ENCODE measurements around the gene MEGF6. TPM values are rescaled to one million over a fixed set of nuclear protein-coding genes. Genes with fewer than 3 reads are reported as not detected.

The MEGF6 gene
- total and polyA plus RNA-seq, 2 of the 8 experiments (the other 6 are each of a cell fraction or from before 2014, with no cell fraction given): 4.1 to 14.8 TPM

DNA sequence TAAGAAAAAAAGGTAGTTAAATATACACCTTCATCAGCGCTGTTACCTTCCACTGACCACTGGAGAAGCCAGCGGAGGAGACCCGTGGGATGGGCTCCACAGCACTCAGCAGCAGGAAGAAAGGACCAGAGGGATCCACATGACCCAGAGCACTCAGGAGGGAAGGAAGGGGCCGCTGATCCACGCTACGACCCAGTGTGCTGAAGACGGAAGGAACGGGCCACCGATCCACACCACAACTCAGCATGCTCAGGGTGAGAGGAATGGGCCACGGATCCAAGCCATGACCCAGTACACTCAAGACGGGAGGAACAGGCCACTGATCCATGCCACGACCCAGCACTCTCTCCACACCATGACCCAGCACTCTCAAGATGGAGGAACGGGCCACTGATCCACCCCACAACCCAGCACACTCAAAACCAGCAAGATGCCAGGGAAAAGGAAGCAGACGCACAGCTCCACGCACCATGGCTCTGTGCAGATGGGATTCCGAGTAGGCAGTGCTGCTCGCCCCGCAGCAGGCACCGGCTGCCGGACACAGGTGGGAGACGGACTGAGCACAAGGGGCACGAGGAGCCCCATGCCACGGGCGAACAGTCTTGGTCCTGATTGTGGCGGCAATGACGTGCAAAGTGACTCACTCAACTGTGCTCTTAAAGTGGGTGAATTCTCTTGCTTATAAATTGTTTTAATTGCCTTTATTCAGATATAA lies 29.9 kb upstream of the MEGF6 start:
- H3K9ac ChIP-seq (replicated peaks in 1 of 4; ENCODE audit: extremely low read depth in 1 of 4, low read depth in 3 of 4, low read length in 3 of 4): no peak overlapping the region
- ChIA-PET CTCF (ENCODE audit: partially characterized antibody) (interaction anchor here (1.0 to 1.7 kb wide), 7 partner anchors 9 to 122 kb away, joined by 3 to 8 read pairs (median 4); no protein-coding TSS in a partner anchor), POLR2A (ENCODE audit: partially characterized antibody) (no interaction called here)
- H3K9me3 ChIP-seq (ENCODE audit: insufficient read depth in 2 of 2, low read depth in 1 of 2, low read length in 1 of 2): no peaks in the 10 kb centered on the region
- H3K4ac ChIP-seq (replicated peaks; ENCODE audit: insufficient read length, low read depth, low read length): no peak overlapping the region
- H3K27me3 ChIP-seq (replicated peaks in 1 of 4; ENCODE audit: control insufficient read depth in 3 of 4, extremely low read depth in 1 of 4, insufficient read depth in 3 of 4, low read length in 3 of 4): no peaks in the 10 kb centered on the region
- H2BK5ac ChIP-seq (ENCODE audit: low read depth, low read length): no peak overlapping the region
- H3K4me3 ChIP-seq (ENCODE audit: extremely low read depth in 1 of 4, insufficient read depth in 2 of 4, low read depth in 3 of 4, low read length in 4 of 4): no peak overlapping the region
- H3K4me1 ChIP-seq (replicated peaks in 1 of 4; ENCODE audit: control insufficient read depth in 3 of 4, insufficient read depth in 4 of 4, low read length in 3 of 4): no peaks in the 10 kb centered on the region
- H2BK15ac ChIP-seq (ENCODE audit: low read length): no peak overlapping the region
- H4K20me1 ChIP-seq (replicated peaks in 1 of 2; ENCODE audit: control insufficient read depth in 1 of 2, insufficient read depth in 2 of 2, low read length in 2 of 2): peaks cover 0 to 7% of the 10 kb centered on the region in 2 experiments
- 89% methylated on average over 26 of the region's 26 CpGs; no CpG with 5 or more reads in 1 of the 2 experiments for WGBS, 2 experiments (ENCODE audit: extremely low coverage in 1 of 2, insufficient coverage in 1 of 2, insufficient read length in 1 of 2, insufficient replicate concordance in 2 of 2, low coverage in 1 of 2, low lambda C conversion rate in 2 of 2, missing lambda C conversion rate in 1 of 2)
- H4K5ac ChIP-seq (ENCODE audit: insufficient read length, low read depth, low read length): no peak overlapping the region
- no peak overlapping the region for H3K56ac ChIP-seq (replicated peaks; ENCODE audit: insufficient read length, low read depth, low read length)
- H2BK12ac ChIP-seq (ENCODE audit: low read depth, low read length): no peak overlapping the region
- no peaks in the 10 kb centered on the region for H3K23me2 ChIP-seq (ENCODE audit: low read depth, low read length)
- DNase-seq (ENCODE audit: low read depth in 1 of 2, low spot score in 2 of 2) (no peak), FAIRE-seq (no peak)
- H3K14ac ChIP-seq (ENCODE audit: insufficient read length): no peak overlapping the region
- H3K36me3 ChIP-seq (ENCODE audit: control insufficient read depth in 2 of 4, insufficient read depth in 4 of 4, low read length in 3 of 4): peaks cover 2 to 17% (median 9%) of the 10 kb centered on the region in 4 experiments; a peak in 5 of 8 replicates
- no peak overlapping the region for H3K4me2 ChIP-seq (ENCODE audit: insufficient read depth in 1 of 2, low read depth in 2 of 2, low read length in 2 of 2)
- H4K8ac ChIP-seq (ENCODE audit: extremely low read depth, insufficient read depth, low read length): no peak overlapping the region
- no peak overlapping the region for H3K23ac ChIP-seq (ENCODE audit: insufficient read length)
- H2BK20ac ChIP-seq (ENCODE audit: low read length): no peak overlapping the region
- peaks cover 5% of the 10 kb centered on the region for H3K79me1 ChIP-seq (ENCODE audit: low read depth, low read length)
- no peak overlapping the region for H3K27ac ChIP-seq (ENCODE audit: low read depth, low read length)
- no peak overlapping the region for H2AFZ ChIP-seq (ENCODE audit: low read length)
- H3K79me2 ChIP-seq (ENCODE audit: control insufficient read depth in 1 of 2, insufficient read depth in 2 of 2, low read length in 2 of 2): no peaks in the 10 kb centered on the region
- H3K18ac ChIP-seq (ENCODE audit: extremely low read depth, low read length): no peak overlapping the region
- no peak overlapping the region for H2AK5ac ChIP-seq (ENCODE audit: low read depth, low read length)
- no peak overlapping the region for H4K91ac ChIP-seq (replicated peaks; ENCODE audit: insufficient read length, low read length)
- H2BK120ac ChIP-seq (replicated peaks; ENCODE audit: low read depth, low read length): no peak overlapping the region
- TF ChIP-seq, protein P1, sequence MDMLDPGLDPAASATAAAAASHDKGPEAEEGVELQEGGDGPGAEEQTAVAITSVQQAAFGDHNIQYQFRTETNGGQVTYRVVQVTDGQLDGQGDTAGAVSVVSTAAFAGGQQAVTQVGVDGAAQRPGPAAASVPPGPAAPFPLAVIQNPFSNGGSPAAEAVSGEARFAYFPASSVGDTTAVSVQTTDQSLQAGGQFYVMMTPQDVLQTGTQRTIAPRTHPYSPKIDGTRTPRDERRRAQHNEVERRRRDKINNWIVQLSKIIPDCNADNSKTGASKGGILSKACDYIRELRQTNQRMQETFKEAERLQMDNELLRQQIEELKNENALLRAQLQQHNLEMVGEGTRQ (IDR thresholded peaks at IDR 0.05; ENCODE audit: low read length): no peak
- TF ChIP-seq HDAC6 (IDR thresholded peaks at IDR 0.05; ENCODE audit: low read depth, low read length) (no peak), ASH2L (IDR thresholded peaks at IDR 0.05; ENCODE audit: low read length) (no peak), POLR2AphosphoS5 (IDR thresholded peaks at IDR 0.05; ENCODE audit: low read depth, low read length) (no peak), NANOG (IDR thresholded peaks at IDR 0.05; ENCODE audit: insufficient read depth, low read depth, low read length, poor library complexity, severe bottlenecking) (no peak), TAF1 (IDR thresholded peaks at IDR 0.05; ENCODE audit: low read depth, low read length) (no peak), CBX8 (IDR thresholded peaks at IDR 0.05; ENCODE audit: borderline replicate concordance, low read depth, low read length) (no peak), CHD2 (IDR thresholded peaks at IDR 0.05; ENCODE audit: low read length) (no peak), MAFK (IDR thresholded peaks at IDR 0.05; ENCODE audit: low read depth, low read length) (no peak), HDAC2 (IDR thresholded peaks at IDR 0.05; ENCODE audit: borderline replicate concordance in 1 of 2, low read depth in 2 of 2, low read length in 2 of 2) (no peak), RNF2 (IDR thresholded peaks at IDR 0.05; ENCODE audit: borderline replicate concordance, low read depth, low read length, missing control alignments, poor library complexity, severe bottlenecking) (no peak), SIRT6 (IDR thresholded peaks at IDR 0.05; ENCODE audit: low read length) (no peak)

Measured in H1 (cell line).